Placental epithelial cell (primary cell): Measurements from ENCODE around the gene NPR2. TPM values are rescaled to one million over a fixed set of nuclear protein-coding genes. Genes with fewer than 3 reads are reported as not detected.

Source experiments
- small RNA-seq: library from RNA; depleted of rRNA; stranded (forward); fragments of <200 nt; gene quantifications from one replicate; pipeline ENCODE3, GENCODE V24; 2012
- total RNA-seq: library from RNA; depleted of rRNA; stranded (reverse); fragments of >200 nt; gene quantifications from 2 replicates; pipeline ENCODE4 v1.2.3, GENCODE V29; 2012

NPR2 gene
- total RNA-seq: 9.0 and 23.6 TPM in 2 replicates

GRCh38 chr9:35791297-35791921 is at the start of gene NPR2:
Gene NPR2, plus strand, starts transcription at chr9:35791591. Its CDS starts 818 bp downstream, at chr9:35792409.

DNA sequence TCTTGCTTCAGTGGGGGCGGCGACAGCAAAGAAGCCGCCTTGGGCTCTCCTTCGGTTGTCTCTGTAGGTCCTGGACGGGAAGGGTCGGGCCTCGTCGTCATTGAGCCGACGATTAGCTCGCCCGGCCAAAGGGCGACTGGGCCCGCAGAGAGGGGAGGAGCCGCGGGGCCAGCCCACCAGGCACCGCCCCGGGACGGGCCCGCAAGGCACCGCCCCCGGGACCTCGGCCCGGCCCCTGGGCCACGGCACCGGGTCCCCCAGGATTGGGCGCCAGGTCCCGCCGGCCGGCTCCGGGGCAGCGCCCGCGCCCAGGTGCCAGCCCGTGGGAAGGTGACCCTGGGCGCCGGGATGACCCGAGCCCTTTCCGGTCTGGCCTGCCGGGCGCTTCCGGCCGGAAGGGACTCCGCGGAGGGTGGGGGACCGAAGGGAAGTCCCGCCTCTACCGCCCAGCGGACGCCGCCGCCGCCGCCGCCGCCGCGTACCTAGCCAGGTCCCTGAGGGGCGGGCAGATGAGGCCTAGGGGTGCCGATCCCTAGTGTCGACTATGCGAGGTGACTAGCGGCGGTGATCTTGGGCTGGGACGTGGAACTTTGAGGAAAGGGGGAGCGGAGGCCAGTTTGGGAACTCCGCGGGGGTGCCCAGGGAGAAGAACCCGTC is 42.4 kb upstream of the NPR2 start, which contains the start of the genes GBA2 and RGP1:
GBA2 (minus strand) TSS at position 371 of the 657 bp plus-strand sequence. CDS start 524 bp downstream, outside the sequence.
RGP1 (plus strand) TSS at position 430 of the 657 bp plus-strand sequence. CDS start 469 bp downstream, outside the sequence.

DNA sequence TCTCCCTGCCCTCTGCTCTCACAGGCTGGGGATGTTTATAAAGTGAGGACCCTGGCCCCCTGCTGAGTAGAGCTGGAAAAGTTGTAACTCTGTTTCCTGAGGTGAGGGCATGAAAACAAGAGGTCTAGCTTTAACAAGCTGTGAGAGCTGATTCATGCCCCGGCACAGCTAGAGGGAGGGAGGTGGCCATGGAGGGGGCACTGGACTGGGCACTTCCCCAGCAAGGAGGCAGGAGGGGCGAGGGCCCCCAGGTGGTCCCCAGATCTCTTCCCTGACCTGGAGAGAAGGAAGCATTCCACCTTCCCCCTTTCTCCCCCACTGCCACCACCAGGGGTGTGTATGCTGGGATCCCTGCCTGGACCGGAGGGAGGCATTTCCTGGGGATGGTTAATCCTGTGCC is 37.1 kb upstream of the NPR2 start, which contains the start of gene MSMP:
MSMP (minus strand) TSS at position 13 of the 400 bp plus-strand sequence. CDS start 147 bp downstream, outside the sequence.

GRCh38 chr9:35812025-35812602 is 20.7 kb downstream of the NPR2 start, which contains the start of gene SPAG8:
Gene SPAG8, minus strand, starts transcription at chr9:35812262. Its CDS starts 115 bp downstream, at chr9:35812147.

GRCh38 chr9:35814841-35815543 is 23.6 kb downstream of the NPR2 start, which contains the start of gene HINT2:
Gene HINT2, minus strand, starts transcription at chr9:35815042. Its CDS starts 63 bp downstream, at chr9:35814979.

DNA sequence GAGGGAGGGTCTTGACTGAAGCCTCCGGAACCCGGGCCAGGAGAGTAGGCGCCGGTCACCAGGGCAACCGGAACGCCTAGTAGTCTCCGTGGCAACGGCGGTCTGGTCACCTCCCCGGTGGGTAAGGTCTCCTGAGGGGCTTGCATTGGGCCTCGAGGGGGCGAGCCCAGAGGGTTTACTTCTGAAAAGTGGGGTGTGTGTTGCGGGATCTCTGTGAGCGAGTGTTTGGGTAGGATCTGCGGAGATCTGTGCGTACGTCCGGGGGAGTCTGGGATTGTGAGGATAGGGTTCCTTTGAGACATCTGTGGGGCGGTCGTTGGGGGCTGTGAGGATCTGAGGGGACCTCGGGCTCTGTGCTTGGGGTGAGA is 37.3 kb downstream of the NPR2 start, which contains the start of gene FAM221B:
FAM221B (minus strand) TSS at position 17 of the 368 bp plus-strand sequence. CDS start 2,571 bp downstream, outside the sequence.

DNA sequence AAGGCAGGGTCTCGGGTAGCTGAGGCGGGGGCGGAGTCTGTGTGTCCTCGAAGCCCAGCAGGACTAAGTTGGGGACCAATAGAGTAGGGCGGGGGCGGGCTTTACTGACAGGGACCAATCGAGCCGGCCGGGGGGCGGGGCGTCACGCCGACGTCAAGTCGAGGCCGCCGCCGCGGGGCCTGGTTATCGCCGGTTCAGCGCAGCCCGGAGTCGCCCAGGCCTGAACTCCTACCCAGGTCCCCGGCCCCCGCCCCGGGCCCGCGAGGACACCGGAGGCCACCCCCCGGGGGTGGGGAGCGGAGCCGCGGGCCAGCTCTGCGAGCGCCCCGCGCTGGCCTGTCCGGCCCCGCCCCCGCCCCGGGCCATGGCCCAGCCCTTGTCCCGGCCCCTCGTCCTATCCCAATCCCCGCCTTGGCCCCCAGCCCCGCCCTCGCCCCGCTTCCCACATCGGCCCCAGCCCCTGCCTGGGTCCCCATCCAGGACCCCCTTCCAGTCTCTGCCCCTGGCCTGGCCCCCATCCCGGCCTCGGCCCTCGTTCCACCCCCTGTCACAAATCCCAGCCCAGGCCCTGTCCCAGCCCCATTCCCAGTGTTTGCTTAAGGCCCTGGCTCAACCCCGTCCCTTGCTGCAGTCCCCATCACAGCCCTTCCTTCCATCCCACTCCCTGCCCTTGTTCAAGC is 37.8 kb downstream of the NPR2 start, which contains the start of gene TMEM8B:
TMEM8B (plus strand) TSS at position 145 of the 680 bp plus-strand sequence; CDS start at position 365, 220 bp downstream.

Small RNAs within 50 kb of the gene (small RNA-seq; reads per million reads assigned to genes)
- gene HINT2: 0.12 reads per million

Other genes starting within 250 kb of the NPR2 start
- gene TESK1, start 186.3 kb upstream of the NPR2 start, total RNA-seq: 19.6 and 23.1 TPM in 2 replicates
- 1.2 and 3.5 TPM in 2 replicates for gene CD72, start 173.2 kb upstream of the NPR2 start, total RNA-seq
- gene SIT1, start 140.7 kb upstream of the NPR2 start, total RNA-seq: not detected in 2 replicates
- gene RMRP, start 133.6 kb upstream of the NPR2 start, total RNA-seq: 39,103 and 115,939 TPM in 2 replicates
- 5.5 and 6.6 TPM in 2 replicates for gene CCDC107, start 133.3 kb upstream of the NPR2 start, total RNA-seq
- gene ARHGEF39, start 126.4 kb upstream of the NPR2 start, total RNA-seq: 1.2 and 1.6 TPM in 2 replicates
- not detected in 2 replicates for gene CA9, start 117.7 kb upstream of the NPR2 start, total RNA-seq
- 87.9 and 98.7 TPM in 2 replicates for gene TPM2, start 101.7 kb upstream of the NPR2 start, total RNA-seq
- gene TLN1, start 59.4 kb upstream of the NPR2 start, total RNA-seq: 118 and 165 TPM in 2 replicates
- 56.1 and 92.0 TPM in 2 replicates for gene CREB3, start 58.9 kb upstream of the NPR2 start, total RNA-seq
- 25.9 and 31.7 TPM in 2 replicates for gene GBA2, start 42.4 kb upstream of the NPR2 start, total RNA-seq
- 18.1 and 27.0 TPM in 2 replicates for gene RGP1, start 42.3 kb upstream of the NPR2 start, total RNA-seq
- gene MSMP, start 37.3 kb upstream of the NPR2 start, total RNA-seq: not detected in 2 replicates
- 0.65 and 1.2 TPM in 2 replicates for gene SPAG8, start 20.7 kb downstream of the NPR2 start, total RNA-seq
- gene HINT2, start 23.5 kb downstream of the NPR2 start, total RNA-seq: 10.6 and 15.7 TPM in 2 replicates
- not detected in 2 replicates for gene FAM221B, start 37.1 kb downstream of the NPR2 start, total RNA-seq
- 3.5 and 4.0 TPM in 2 replicates for gene TMEM8B, start 37.6 kb downstream of the NPR2 start, total RNA-seq
- not detected in 2 replicates for gene OR13J1, start 78.8 kb downstream of the NPR2 start, total RNA-seq
- 0.39 and 0.76 TPM in 2 replicates for gene HRCT1, start 114.6 kb downstream of the NPR2 start, total RNA-seq
- not detected in 2 replicates for gene SPAAR, start 117.9 kb downstream of the NPR2 start, total RNA-seq
- not detected in 2 replicates for gene OR2S2, start 166.6 kb downstream of the NPR2 start, total RNA-seq
- gene RECK, start 245.3 kb downstream of the NPR2 start, total RNA-seq: 22.2 and 54.2 TPM in 2 replicates